KMS-11 (cell line): Measurements from ENCODE around the gene OR4D1.

Source experiments
- H2AFZ ChIP-seq: fragments of 200-600 bp; sonication (generic); 2 replicates; pipeline ENCODE4 v1.6.1; 2016; ENCODE audit warnings: antibody characterized with exemption, mixed run types, low read depth
- H3K27ac ChIP-seq: fragments of 200-600 bp; sonication (generic); 2 replicates; pipeline ENCODE4 v1.6.1; 2016; ENCODE audit warnings: mild to moderate bottlenecking, mixed run types
- H3K27me3 ChIP-seq: fragments of 200-600 bp; sonication (generic); 2 replicates; pipeline ENCODE4 v1.6.1; 2017; ENCODE audit warnings: mild to moderate bottlenecking, low read depth, mixed run types, moderate library complexity; ENCODE audit not compliant: insufficient read depth
- H3K36me3 ChIP-seq: fragments of 200-600 bp; sonication (generic); 2 replicates; pipeline ENCODE4 v1.6.1; 2017; ENCODE audit warnings: mild to moderate bottlenecking, mixed run types; ENCODE audit not compliant: insufficient read depth
- H3K4me1 ChIP-seq: fragments of 200-600 bp; sonication (generic); 2 replicates; pipeline ENCODE4 v1.6.1; 2016; ENCODE audit warnings: mild to moderate bottlenecking, low read depth, mixed run types; ENCODE audit not compliant: poor library complexity, severe bottlenecking
- H3K4me2 ChIP-seq: fragments of 200-600 bp; sonication (generic); 2 replicates; pipeline ENCODE4 v1.7.0; 2016; ENCODE audit warnings: mild to moderate bottlenecking, mixed run types
- H3K4me3 ChIP-seq: fragments of 200-600 bp; sonication (generic); IDR thresholded peaks from 2 replicates; pipeline ENCODE4 v1.6.1; 2017; ENCODE audit warnings: low read depth, low read length, mixed read lengths; ENCODE audit not compliant: insufficient read depth
- H3K79me2 ChIP-seq: fragments of 200-600 bp; sonication (generic); 2 replicates; pipeline ENCODE4 v1.6.1; 2016; ENCODE audit warnings: low read depth, mixed run types; ENCODE audit not compliant: insufficient read depth
- H3K9ac ChIP-seq: fragments of 200-600 bp; sonication (generic); 2 replicates; pipeline ENCODE4 v1.6.1; 2016; ENCODE audit warnings: mild to moderate bottlenecking, mixed run types
- H4K20me1 ChIP-seq: fragments of 200-600 bp; sonication (generic); 2 replicates; pipeline ENCODE4 v1.6.1; 2016; ENCODE audit warnings: mild to moderate bottlenecking, mixed run types; ENCODE audit not compliant: insufficient read depth
- CTCF ChIP-seq: fragments of 200-600 bp; sonication (generic); conservative IDR thresholded peaks from 2 replicates; pipeline ENCODE4 v1.6.1; 2017; ENCODE audit warnings: low read depth, mild to moderate bottlenecking, antibody characterized with exemption, low read length, moderate library complexity, mixed read lengths

The OR4D1 gene

GRCh38 chr17:58195518-58196123, 47.4 kb downstream of the OR4D1 start:
- no peak overlapping the region for H3K4me3 ChIP-seq
- no peak overlapping the region for H3K9ac ChIP-seq
- no peak overlapping the region for H2AFZ ChIP-seq
- TF ChIP-seq CTCF = no peak
- H3K4me1 ChIP-seq = no peaks in the 10 kb centered on the region
- peaks cover 20% of the 10 kb centered on the region; the same call in 1 of the 2 replicates for H3K27me3 ChIP-seq
- no peaks in the 10 kb centered on the region for H3K36me3 ChIP-seq
- no peaks in the 10 kb centered on the region for H4K20me1 ChIP-seq
- H3K79me2 ChIP-seq = no peaks in the 10 kb centered on the region
- H3K27ac ChIP-seq = no peak overlapping the region
- H3K4me2 ChIP-seq = no peak overlapping the region

- Histone ChIP-seq H3K4me3 (no peak overlapping the region), H3K36me3 (no peaks in the 10 kb centered on the region), H4K20me1 (no peaks in the 10 kb centered on the region), H3K27ac (no peak overlapping the region), H3K27me3 (peaks cover 20% of the 10 kb centered on the region; the same call in 1 of the 2 replicates), H3K79me2 (no peaks in the 10 kb centered on the region), H2AFZ (no peak overlapping the region), H3K9ac (no peak overlapping the region), H3K4me1 (no peaks in the 10 kb centered on the region), H3K4me2 (no peak overlapping the region)
- no peak for TF ChIP-seq CTCF
Observed at GRCh38 chr17:58196610-58197009, 48.4 kb downstream of the OR4D1 start.

- Histone ChIP-seq H4K20me1 (no peaks in the 10 kb centered on the region), H2AFZ (peak overlapping the region; percentile 44; the same call in 1 of the 2 replicates), H3K36me3 (no peaks in the 10 kb centered on the region), H3K4me2 (no peak overlapping the region), H3K4me3 (no peak overlapping the region), H3K27ac (no peak overlapping the region), H3K79me2 (no peaks in the 10 kb centered on the region), H3K9ac (no peak overlapping the region), H3K27me3 (peaks cover 20% of the 10 kb centered on the region; the same call in 1 of the 2 replicates), H3K4me1 (no peaks in the 10 kb centered on the region)
- peak; percentile 81 for TF ChIP-seq CTCF
Observed at GRCh38 chr17:58200024-58200633, 51.9 kb downstream of the OR4D1 start.

GRCh38 chr17:58202859-58203258, 54.7 kb downstream of the OR4D1 start:
- Histone ChIP-seq H3K79me2 (no peaks in the 10 kb centered on the region), H4K20me1 (no peaks in the 10 kb centered on the region), H3K27me3 (peaks cover 8% of the 10 kb centered on the region; the same call in 1 of the 2 replicates), H3K27ac (no peak overlapping the region), H3K36me3 (no peaks in the 10 kb centered on the region), H3K9ac (no peak overlapping the region), H3K4me1 (no peaks in the 10 kb centered on the region), H3K4me3 (no peak overlapping the region), H3K4me2 (no peak overlapping the region), H2AFZ (no peak overlapping the region)
- no peak for TF ChIP-seq CTCF
